ENCODE results near the gene KIF26B.
"Not testable (repeated sequence)": the region's sequence is repeated elsewhere in the genome, so short reads cannot be mapped to it uniquely, and the experiment has no call there.

The KIF26B gene

GRCh38 chr1:245690156-245690690, 535.4 kb downstream of the KIF26B start:
- DNase-seq, result no peak

GRCh38 chr1:245690946-245691541, 536.3 kb downstream of the KIF26B start:
- no peak for DNase-seq

GRCh38 chr1:245691897-245692296, 537.1 kb downstream of the KIF26B start:
- no peak for DNase-seq

GRCh38 chr1:245692318-245692717, 537.5 kb downstream of the KIF26B start:
- no peak for DNase-seq

GRCh38 chr1:245693116-245693793, 538.5 kb downstream of the KIF26B start:
- DNase-seq, result no peak

GRCh38 chr1:245693941-245694752, 539.4 kb downstream of the KIF26B start:
- DNase-seq, result no peak

- DNase-seq, result no peak
These were observed 540.0 kb downstream of the KIF26B start for GRCh38 chr1:245694753-245695195.

- DNase-seq, result no peak
These were observed 540.4 kb downstream of the KIF26B start for GRCh38 chr1:245695211-245695610.

- not testable (repeated sequence) for DNase-seq
These were observed 540.9 kb downstream of the KIF26B start for GRCh38 chr1:245695701-245696100.

- no peak for DNase-seq
These were observed 543.3 kb downstream of the KIF26B start for GRCh38 chr1:245698116-245698515.

GRCh38 chr1:245698860-245699259, 544.1 kb downstream of the KIF26B start:
- DNase-seq, result no peak

GRCh38 chr1:245700631-245701030, 545.8 kb downstream of the KIF26B start:
- DNase-seq, result no peak

GRCh38 chr1:245701631-245702030, 546.8 kb downstream of the KIF26B start:
- DNase-seq, result no peak

GRCh38 chr1:245702346-245702745, 547.6 kb downstream of the KIF26B start:
- no peak for DNase-seq

- no peak for DNase-seq
These were observed 549.6 kb downstream of the KIF26B start for GRCh38 chr1:245704341-245704740.

- DNase-seq, result no peak
These were observed 550.0 kb downstream of the KIF26B start for GRCh38 chr1:245704765-245705164.

- DNase-seq, result no peak
These were observed 553.2 kb downstream of the KIF26B start for GRCh38 chr1:245707941-245708340.

- no peak for DNase-seq
These were observed 556.4 kb downstream of the KIF26B start for GRCh38 chr1:245710961-245711903.

GRCh38 chr1:245714027-245714426, 559.2 kb downstream of the KIF26B start:
- DNase-seq, result not testable (repeated sequence)

GRCh38 chr1:245715291-245715701, 560.5 kb downstream of the KIF26B start:
- no peak for DNase-seq

- DNase-seq, result no peak
These were observed 561.2 kb downstream of the KIF26B start for GRCh38 chr1:245715970-245716369.

- DNase-seq, result no peak
These were observed 561.8 kb downstream of the KIF26B start for GRCh38 chr1:245716561-245716960.

All from CD4-positive, alpha-beta T cell treated with Interleukin-21 for 1 hour (primary cell).